ENCODE data around the gene NUAK1.

Gene NUAK1

DNA sequence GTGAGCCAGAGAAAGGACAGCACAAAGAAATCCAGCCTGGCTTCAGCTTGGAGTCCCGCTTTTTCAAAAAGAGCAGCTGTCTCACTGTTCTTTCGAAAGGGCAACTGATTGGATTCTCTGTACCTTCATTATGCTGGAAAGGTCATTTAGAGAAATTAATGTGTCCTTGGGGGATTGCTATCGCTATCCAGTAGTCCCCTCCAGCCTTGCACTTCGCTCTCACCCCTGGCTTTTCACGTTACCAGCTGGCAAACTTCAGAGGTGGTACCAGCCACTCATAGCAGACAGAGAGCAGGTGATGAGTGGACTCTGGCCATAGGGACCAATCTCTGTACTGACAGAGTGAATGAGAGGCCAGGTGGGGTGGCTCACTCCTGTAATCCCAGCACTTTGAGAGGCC lies 11.8 kb upstream of the NUAK1 start:
- TF ChIP-seq SIN3A (IDR thresholded peaks at IDR 0.05; ENCODE audit: borderline replicate concordance, insufficient read depth, low read length), result no peak
- TF ChIP-seq FOXP2 (optimal IDR thresholded peaks at IDR 0.05; ENCODE audit: borderline replicate concordance, extremely low read depth, extremely low read length, insufficient read depth), result no peak
- TF ChIP-seq, protein P1, sequence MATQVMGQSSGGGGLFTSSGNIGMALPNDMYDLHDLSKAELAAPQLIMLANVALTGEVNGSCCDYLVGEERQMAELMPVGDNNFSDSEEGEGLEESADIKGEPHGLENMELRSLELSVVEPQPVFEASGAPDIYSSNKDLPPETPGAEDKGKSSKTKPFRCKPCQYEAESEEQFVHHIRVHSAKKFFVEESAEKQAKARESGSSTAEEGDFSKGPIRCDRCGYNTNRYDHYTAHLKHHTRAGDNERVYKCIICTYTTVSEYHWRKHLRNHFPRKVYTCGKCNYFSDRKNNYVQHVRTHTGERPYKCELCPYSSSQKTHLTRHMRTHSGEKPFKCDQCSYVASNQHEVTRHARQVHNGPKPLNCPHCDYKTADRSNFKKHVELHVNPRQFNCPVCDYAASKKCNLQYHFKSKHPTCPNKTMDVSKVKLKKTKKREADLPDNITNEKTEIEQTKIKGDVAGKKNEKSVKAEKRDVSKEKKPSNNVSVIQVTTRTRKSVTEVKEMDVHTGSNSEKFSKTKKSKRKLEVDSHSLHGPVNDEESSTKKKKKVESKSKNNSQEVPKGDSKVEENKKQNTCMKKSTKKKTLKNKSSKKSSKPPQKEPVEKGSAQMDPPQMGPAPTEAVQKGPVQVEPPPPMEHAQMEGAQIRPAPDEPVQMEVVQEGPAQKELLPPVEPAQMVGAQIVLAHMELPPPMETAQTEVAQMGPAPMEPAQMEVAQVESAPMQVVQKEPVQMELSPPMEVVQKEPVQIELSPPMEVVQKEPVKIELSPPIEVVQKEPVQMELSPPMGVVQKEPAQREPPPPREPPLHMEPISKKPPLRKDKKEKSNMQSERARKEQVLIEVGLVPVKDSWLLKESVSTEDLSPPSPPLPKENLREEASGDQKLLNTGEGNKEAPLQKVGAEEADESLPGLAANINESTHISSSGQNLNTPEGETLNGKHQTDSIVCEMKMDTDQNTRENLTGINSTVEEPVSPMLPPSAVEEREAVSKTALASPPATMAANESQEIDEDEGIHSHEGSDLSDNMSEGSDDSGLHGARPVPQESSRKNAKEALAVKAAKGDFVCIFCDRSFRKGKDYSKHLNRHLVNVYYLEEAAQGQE (IDR thresholded peaks at IDR 0.05; ENCODE audit: insufficient read depth in 1 of 2, low read depth in 2 of 2, low read length in 2 of 2), result no peak
- TF ChIP-seq TAF1 (IDR thresholded peaks at IDR 0.05; ENCODE audit: borderline replicate concordance, insufficient read depth, low read length), result no peak
- TF ChIP-seq POLR2AphosphoS5 (IDR thresholded peaks at IDR 0.05; ENCODE audit: low read depth, low read length), result no peak

DNA sequence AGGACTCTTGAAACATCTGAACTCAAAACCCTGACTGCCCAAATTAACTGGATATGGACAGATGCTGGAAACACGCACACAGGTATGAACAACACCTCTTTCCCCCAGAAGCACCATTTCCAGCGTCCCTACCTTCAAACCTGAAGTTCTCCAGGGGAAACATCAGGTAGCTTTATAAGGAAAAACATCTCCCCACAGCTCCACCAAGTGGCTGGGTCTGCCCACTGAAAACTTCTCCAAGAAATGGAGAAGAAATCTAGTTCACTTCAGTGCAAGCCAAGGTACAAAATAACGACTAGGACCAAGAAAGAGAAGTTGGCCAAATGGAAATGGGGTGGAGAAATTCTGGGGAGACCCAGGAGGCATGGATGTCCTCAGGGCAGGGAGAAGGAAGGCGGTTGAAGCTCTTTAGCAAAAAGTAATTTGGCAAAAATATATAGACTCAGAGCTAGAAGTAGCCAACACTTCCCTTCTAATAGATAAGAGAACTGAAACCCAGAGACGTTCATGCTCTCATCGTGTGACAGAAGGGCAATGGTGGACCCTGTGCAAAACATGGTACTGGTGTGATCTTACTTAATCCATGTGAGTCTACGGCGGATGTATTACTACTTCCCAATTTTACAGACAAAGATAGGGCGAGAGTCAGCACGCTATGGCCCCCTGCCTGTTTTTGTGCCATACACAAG lies 10.5 kb upstream of the NUAK1 start:
- TF ChIP-seq, protein P1 (IDR thresholded peaks at IDR 0.05; ENCODE audit: insufficient read depth in 1 of 2, low read depth in 2 of 2, low read length in 2 of 2), result no peak
- TF ChIP-seq FOXP2 (optimal IDR thresholded peaks at IDR 0.05; ENCODE audit: borderline replicate concordance, extremely low read depth, extremely low read length, insufficient read depth), result no peak

DNA sequence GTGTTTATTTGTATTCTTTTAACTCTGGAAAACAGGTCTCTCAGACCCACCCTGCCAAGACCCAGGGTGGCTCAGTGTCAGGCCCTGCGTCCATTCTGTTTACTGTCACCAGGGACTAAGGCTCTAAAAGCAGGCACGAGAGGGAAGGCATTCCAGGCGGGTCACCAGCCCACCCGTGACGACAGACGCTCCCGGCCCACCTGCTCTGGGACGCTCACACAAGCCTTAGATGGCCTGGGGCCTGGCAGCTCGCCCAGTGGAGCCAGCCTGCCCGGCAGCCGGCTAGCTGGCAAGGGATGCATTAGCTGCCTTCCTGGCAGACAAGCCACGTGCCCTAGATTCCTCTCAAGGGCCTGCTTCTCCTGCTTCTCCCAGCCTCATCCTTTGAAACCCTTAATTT lies 9.2 kb upstream of the NUAK1 start:
- TF ChIP-seq, protein P1 (IDR thresholded peaks at IDR 0.05; ENCODE audit: insufficient read depth in 1 of 2, low read depth in 2 of 2, low read length in 2 of 2), result no peak
- TF ChIP-seq TAF1 (IDR thresholded peaks at IDR 0.05; ENCODE audit: borderline replicate concordance, insufficient read depth, low read length) (no peak), POLR2AphosphoS5 (IDR thresholded peaks at IDR 0.05; ENCODE audit: low read depth, low read length) (no peak), SIN3A (IDR thresholded peaks at IDR 0.05; ENCODE audit: borderline replicate concordance, insufficient read depth, low read length) (no peak), FOXP2 (optimal IDR thresholded peaks at IDR 0.05; ENCODE audit: borderline replicate concordance, extremely low read depth, extremely low read length, insufficient read depth) (no peak)

DNA sequence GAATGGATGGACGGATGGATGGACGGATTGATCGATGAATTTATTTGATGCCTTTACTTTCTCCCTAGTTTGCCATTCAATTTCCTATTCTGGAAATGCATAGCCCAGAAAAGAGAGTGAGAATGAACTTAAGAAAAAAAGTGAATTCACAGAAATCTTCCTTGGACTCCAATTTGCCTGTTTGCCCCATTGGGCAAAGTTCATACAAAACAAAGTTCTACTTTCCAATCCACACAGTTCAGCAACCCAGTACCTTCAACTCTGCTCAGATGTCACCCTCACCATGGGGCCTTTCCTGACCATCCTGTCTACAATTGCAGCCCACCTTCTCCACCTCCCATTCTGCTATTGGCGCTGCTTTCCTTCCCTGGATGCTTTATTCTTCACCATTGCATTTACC lies 8.2 kb upstream of the NUAK1 start:
- TF ChIP-seq TAF1 (IDR thresholded peaks at IDR 0.05; ENCODE audit: borderline replicate concordance, insufficient read depth, low read length) (no peak), FOXP2 (optimal IDR thresholded peaks at IDR 0.05; ENCODE audit: borderline replicate concordance, extremely low read depth, extremely low read length, insufficient read depth) (no peak), SIN3A (IDR thresholded peaks at IDR 0.05; ENCODE audit: borderline replicate concordance, insufficient read depth, low read length) (no peak), POLR2AphosphoS5 (IDR thresholded peaks at IDR 0.05; ENCODE audit: low read depth, low read length) (no peak)
- TF ChIP-seq, protein P1 (IDR thresholded peaks at IDR 0.05; ENCODE audit: insufficient read depth in 1 of 2, low read depth in 2 of 2, low read length in 2 of 2), result no peak
